ENCODE results near the gene RNF44. TPM values are rescaled to one million over a fixed set of nuclear protein-coding genes. Genes with fewer than 3 reads are reported as not detected.

The RNF44 gene
- total RNA-seq, 1 experiment from 2014 or later = 172 TPM

DNA sequence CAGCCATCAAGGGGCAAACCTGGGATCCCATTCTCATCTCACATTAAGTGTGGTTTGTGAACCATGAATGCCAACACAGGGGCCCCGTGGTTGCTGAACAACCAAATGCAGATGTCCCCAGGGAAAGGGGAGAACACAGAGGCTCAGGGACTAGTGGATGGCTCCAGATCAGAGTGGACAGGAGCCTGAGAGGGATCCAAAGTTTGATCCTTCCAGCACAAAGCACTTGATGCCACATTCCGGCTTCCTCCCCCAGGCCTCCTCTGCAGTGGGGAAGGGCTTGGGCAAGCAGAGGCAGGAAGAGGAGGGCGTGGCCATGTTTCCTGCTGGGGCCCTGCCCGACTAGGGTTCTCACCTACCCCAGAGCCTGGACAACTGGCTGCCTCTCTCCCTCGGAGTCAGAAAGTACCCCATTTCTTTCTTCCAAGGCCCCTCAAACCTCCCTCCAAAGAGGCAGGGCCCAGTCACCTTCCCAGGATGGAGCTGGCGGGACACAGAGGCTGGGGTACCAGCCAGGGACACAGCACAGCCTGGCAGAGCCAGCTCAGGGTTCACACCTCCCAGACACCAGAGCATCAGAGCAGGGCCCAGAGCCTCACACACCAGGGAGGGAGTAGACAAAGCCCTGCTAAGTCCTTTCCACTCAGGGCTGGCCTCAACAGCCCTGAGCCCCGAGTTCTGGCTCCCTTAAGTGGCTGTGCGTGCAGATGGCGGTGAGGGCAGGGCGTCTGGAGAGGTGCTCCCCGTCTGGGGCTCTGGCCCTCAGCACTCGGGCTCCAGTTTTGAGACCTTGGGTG is 4.3 kb upstream of the RNF44 start:
- Histone ChIP-seq H2AK5ac (ENCODE audit: insufficient read length, low read length) (no peak overlapping the region), H2BK120ac (ENCODE audit: low read depth, low read length, poor library complexity, severe bottlenecking) (peak overlapping the region; percentile 79), H3K14ac (ENCODE audit: insufficient read depth, low read length) (peak overlapping the region; percentile 55; the same call in 1 of the 2 replicates), H4K91ac (ENCODE audit: insufficient read length, low read depth, low read length) (no peak overlapping the region), H3K4ac (ENCODE audit: low read depth, low read length) (peak overlapping the region; percentile 36; the same call in 1 of the 2 replicates), H3K9me3 (ENCODE audit: control insufficient read depth, low read depth, low read length) (no peaks in the 10 kb centered on the region), H3K27ac (ENCODE audit: insufficient read length, low read depth, low read length) (no peak overlapping the region), H3K79me1 (ENCODE audit: insufficient read depth, low read depth, low read length, poor library complexity, severe bottlenecking) (no peaks in the 10 kb centered on the region), H4K5ac (ENCODE audit: insufficient read length, low read depth, low read length) (no peak overlapping the region), H3K23ac (ENCODE audit: insufficient read length, low read depth, low read length) (no peak overlapping the region), H4K8ac (replicated peaks; ENCODE audit: insufficient read length, low read depth, low read length) (no peak overlapping the region), H3K4me2 (ENCODE audit: insufficient read depth, insufficient read length, low read length) (peak overlapping the region; percentile 55), H3K23me2 (ENCODE audit: insufficient read length, low read depth, low read length, poor library complexity, severe bottlenecking) (peaks cover 15% of the 10 kb centered on the region), H3K18ac (ENCODE audit: insufficient read length, low read depth, low read length) (peak overlapping the region; percentile 45), H3K56ac (ENCODE audit: insufficient read length, low read depth, low read length) (no peak overlapping the region), H2BK15ac (ENCODE audit: low read depth, low read length) (0 out of 2 replicates have a peak overlapping the region, but pooled peaks have one; percentile 13), H3K9ac (ENCODE audit: extremely low read depth, insufficient read length, low read length) (no peak overlapping the region), H2BK12ac (ENCODE audit: insufficient read length, low read depth, low read length) (peak overlapping the region; percentile 10), H4K20me1 (ENCODE audit: control insufficient read depth, insufficient read depth, insufficient read length) (peaks cover 4% of the 10 kb centered on the region), H2BK5ac (ENCODE audit: insufficient read length, low read length) (no peak overlapping the region), H3K4me1 (ENCODE audit: insufficient read depth, low read length) (peaks cover 13% of the 10 kb centered on the region; the same call in 1 of the 2 replicates), H2AFZ (ENCODE audit: low read length) (no peak overlapping the region), H3K27me3 (ENCODE audit: insufficient read depth, low read length) (no peaks in the 10 kb centered on the region), H3T11ph (ENCODE audit: low read length) (no peak overlapping the region), H3K79me2 (ENCODE audit: insufficient read depth, low read length) (no peaks in the 10 kb centered on the region), H2BK20ac (ENCODE audit: low read depth, low read length, poor library complexity, severe bottlenecking) (no peak overlapping the region)
- H3K27ac Mint-ChIP-seq = peak overlapping the region; percentile 75 to 89 (median 76); a peak in 5 of 7 replicates
- peak overlapping the region; percentile 75 to 87 for H3K4me3 Mint-ChIP-seq
- H3K4me1 Mint-ChIP-seq = peaks cover 47 to 50% of the 10 kb centered on the region in 2 experiments
- WGBS (ENCODE audit: extremely low coverage, insufficient read length, low lambda C conversion rate) = no CpG with 5 or more reads among the region's 12 CpGs
- TF ChIP-seq, protein P1, sequence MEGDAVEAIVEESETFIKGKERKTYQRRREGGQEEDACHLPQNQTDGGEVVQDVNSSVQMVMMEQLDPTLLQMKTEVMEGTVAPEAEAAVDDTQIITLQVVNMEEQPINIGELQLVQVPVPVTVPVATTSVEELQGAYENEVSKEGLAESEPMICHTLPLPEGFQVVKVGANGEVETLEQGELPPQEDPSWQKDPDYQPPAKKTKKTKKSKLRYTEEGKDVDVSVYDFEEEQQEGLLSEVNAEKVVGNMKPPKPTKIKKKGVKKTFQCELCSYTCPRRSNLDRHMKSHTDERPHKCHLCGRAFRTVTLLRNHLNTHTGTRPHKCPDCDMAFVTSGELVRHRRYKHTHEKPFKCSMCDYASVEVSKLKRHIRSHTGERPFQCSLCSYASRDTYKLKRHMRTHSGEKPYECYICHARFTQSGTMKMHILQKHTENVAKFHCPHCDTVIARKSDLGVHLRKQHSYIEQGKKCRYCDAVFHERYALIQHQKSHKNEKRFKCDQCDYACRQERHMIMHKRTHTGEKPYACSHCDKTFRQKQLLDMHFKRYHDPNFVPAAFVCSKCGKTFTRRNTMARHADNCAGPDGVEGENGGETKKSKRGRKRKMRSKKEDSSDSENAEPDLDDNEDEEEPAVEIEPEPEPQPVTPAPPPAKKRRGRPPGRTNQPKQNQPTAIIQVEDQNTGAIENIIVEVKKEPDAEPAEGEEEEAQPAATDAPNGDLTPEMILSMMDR (conservative IDR thresholded peaks at IDR 0.05) = no peak
- H3K36me3 Mint-ChIP-seq (ENCODE audit: insufficient read depth in 1 of 3, low read depth in 3 of 3) = peaks cover 0 to 2% (median 2%) of the 10 kb centered on the region in 3 experiments; a peak in 3 of 7 replicates
- peak; percentile 91 for DNase-seq
- no peaks in the 10 kb centered on the region for H3K9me3 Mint-ChIP-seq
- H3K27me3 Mint-ChIP-seq (ENCODE audit: low read depth) = peaks cover 3% of the 10 kb centered on the region; the same call in 1 of the 2 replicates

Measured in H9 (cell line).